MM.1S (cell line): ENCODE data around the gene SHROOM3.

Experiments used
- EZH2phosphoT487 ChIP-seq: fragments of 300-600 bp; sonication (generic); IDR thresholded peaks from 2 replicates; pipeline ENCODE4 v1.6.1; 2018; ENCODE audit warnings: antibody characterized with exemption, low read length
- TF ChIP-seq, protein P1 (sequence below): fragments of 300-600 bp; sonication (generic); IDR thresholded peaks from 2 replicates; pipeline ENCODE4 v1.5.1; 2016; ENCODE audit warnings: antibody characterized with exemption, low read length, mixed read lengths

DNA sequence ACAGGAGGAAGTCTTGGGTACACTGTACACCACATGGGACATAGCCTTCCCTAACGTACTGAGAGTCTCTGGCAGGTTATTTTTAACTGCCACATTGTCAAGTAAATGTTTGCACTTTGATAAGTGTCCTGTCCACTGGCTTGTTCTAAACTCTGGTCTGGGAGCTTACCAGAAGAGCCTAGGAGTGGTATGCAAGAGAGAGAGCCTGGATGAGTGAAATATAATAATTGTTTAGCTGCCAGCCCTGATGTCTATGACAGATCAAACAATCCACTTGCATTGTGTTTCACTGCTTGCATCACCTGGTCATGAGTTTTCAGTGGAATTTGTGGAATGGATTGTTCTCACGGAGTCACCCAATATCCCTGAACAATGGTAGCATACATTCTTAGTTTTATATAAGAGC lies 91.6 kb downstream of the SHROOM3 start:
- TF ChIP-seq, protein P1, sequence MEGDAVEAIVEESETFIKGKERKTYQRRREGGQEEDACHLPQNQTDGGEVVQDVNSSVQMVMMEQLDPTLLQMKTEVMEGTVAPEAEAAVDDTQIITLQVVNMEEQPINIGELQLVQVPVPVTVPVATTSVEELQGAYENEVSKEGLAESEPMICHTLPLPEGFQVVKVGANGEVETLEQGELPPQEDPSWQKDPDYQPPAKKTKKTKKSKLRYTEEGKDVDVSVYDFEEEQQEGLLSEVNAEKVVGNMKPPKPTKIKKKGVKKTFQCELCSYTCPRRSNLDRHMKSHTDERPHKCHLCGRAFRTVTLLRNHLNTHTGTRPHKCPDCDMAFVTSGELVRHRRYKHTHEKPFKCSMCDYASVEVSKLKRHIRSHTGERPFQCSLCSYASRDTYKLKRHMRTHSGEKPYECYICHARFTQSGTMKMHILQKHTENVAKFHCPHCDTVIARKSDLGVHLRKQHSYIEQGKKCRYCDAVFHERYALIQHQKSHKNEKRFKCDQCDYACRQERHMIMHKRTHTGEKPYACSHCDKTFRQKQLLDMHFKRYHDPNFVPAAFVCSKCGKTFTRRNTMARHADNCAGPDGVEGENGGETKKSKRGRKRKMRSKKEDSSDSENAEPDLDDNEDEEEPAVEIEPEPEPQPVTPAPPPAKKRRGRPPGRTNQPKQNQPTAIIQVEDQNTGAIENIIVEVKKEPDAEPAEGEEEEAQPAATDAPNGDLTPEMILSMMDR: no peak
- TF ChIP-seq EZH2phosphoT487: no peak
